ENCODE data around the gene LDHAL6B. TPM values are rescaled to one million over a fixed set of nuclear protein-coding genes. Genes with fewer than 3 reads are reported as not detected.

Gene LDHAL6B
- total and polyA plus RNA-seq, 2 donors (not counting 1 experiment from before 2014, with no cell fraction given) = not detected

DNA sequence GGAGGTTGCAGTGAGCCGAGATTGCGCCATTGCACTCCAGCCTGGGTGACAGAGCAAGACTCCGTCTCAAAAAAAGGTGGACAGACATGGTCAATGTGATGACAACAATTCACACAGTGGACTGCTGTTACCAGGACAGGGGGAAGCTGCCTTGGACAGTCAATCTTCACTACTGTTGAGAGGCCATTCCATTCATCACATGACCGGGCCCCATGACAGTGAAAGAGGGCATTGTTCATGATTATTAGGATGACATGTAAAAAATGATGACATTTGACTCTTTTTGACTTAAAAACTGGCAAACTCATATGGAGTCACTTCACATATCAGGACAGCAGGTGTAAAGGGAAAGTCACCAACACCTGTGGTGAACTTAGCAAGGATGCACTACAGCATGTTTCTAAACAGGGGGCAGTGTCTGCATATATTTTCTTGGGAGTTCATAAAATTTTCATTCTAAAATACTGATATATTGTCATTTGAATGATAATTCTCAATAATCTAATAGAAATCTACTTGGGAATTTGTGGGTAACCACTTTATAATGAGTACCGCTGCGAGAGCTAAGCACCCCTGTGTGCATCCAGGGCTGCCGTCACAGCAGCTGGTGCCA, 34.2 kb upstream of the LDHAL6B start:
- H3K4me3 ChIP-seq (replicated peaks in 1 of 4; ENCODE audit: control extremely low read depth in 1 of 4, insufficient read depth in 1 of 4, low read depth in 3 of 4, low read length in 4 of 4) = no peak overlapping the region
- H3K4me1 ChIP-seq (ENCODE audit: control insufficient read depth, extremely low read depth, insufficient read depth, low read length) = peaks cover 30% of the 10 kb centered on the region
- DNase-seq (ENCODE audit: low read depth in 2 of 2) = no peak
- H3K36me3 ChIP-seq (ENCODE audit: control insufficient read depth, insufficient read depth, low read length) = peaks cover 4% of the 10 kb centered on the region
- no peaks in the 10 kb centered on the region for H3K27me3 ChIP-seq (ENCODE audit: control insufficient read depth, insufficient read depth, low read length)
- no peak overlapping the region for H3K9ac ChIP-seq (ENCODE audit: insufficient read depth, low read length)
- H3K27ac ChIP-seq (ENCODE audit: insufficient read depth, low read length) = no peak overlapping the region
- TF ChIP-seq, protein P1, sequence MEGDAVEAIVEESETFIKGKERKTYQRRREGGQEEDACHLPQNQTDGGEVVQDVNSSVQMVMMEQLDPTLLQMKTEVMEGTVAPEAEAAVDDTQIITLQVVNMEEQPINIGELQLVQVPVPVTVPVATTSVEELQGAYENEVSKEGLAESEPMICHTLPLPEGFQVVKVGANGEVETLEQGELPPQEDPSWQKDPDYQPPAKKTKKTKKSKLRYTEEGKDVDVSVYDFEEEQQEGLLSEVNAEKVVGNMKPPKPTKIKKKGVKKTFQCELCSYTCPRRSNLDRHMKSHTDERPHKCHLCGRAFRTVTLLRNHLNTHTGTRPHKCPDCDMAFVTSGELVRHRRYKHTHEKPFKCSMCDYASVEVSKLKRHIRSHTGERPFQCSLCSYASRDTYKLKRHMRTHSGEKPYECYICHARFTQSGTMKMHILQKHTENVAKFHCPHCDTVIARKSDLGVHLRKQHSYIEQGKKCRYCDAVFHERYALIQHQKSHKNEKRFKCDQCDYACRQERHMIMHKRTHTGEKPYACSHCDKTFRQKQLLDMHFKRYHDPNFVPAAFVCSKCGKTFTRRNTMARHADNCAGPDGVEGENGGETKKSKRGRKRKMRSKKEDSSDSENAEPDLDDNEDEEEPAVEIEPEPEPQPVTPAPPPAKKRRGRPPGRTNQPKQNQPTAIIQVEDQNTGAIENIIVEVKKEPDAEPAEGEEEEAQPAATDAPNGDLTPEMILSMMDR (conservative IDR thresholded peaks at IDR 0.05 in 1 of 2, IDR thresholded peaks at IDR 0.05 in 1 of 2; ENCODE audit: low read depth in 1 of 2, low read length in 2 of 2) = peak; percentile 1 to 29
- TF ChIP-seq EZH2 (IDR thresholded peaks at IDR 0.05; ENCODE audit: low read length, missing control alignments) = no peak
- H3K9me3 ChIP-seq (ENCODE audit: control insufficient read depth, insufficient read depth, low read depth, low read length) = no peaks in the 10 kb centered on the region
- no peak overlapping the region for H3K4me2 ChIP-seq (ENCODE audit: extremely low read depth, insufficient read depth, low read length)
- H4K20me1 ChIP-seq (ENCODE audit: control insufficient read depth, extremely low read depth, insufficient read depth, low read length) = no peaks in the 10 kb centered on the region
- H2AFZ ChIP-seq (ENCODE audit: low read length) = no peak overlapping the region
- no peaks in the 10 kb centered on the region for H3K79me2 ChIP-seq (ENCODE audit: control insufficient read depth, insufficient read depth, low read length)

- TF ChIP-seq EZH2 (IDR thresholded peaks at IDR 0.05; ENCODE audit: low read length, missing control alignments) = no peak
- TF ChIP-seq, protein P1 (conservative IDR thresholded peaks at IDR 0.05 in 1 of 2, IDR thresholded peaks at IDR 0.05 in 1 of 2; ENCODE audit: low read depth in 1 of 2, low read length in 2 of 2) = no peak
- no peaks in the 10 kb centered on the region for H4K20me1 ChIP-seq (ENCODE audit: control insufficient read depth, extremely low read depth, insufficient read depth, low read length)
- H3K9me3 ChIP-seq (ENCODE audit: control insufficient read depth, insufficient read depth, low read depth, low read length) = no peaks in the 10 kb centered on the region
- no peak overlapping the region for H3K4me2 ChIP-seq (ENCODE audit: extremely low read depth, insufficient read depth, low read length)
- no peaks in the 10 kb centered on the region for H3K27me3 ChIP-seq (ENCODE audit: control insufficient read depth, insufficient read depth, low read length)
- no peak for DNase-seq (ENCODE audit: low read depth in 2 of 2)
- no peak overlapping the region for H3K27ac ChIP-seq (ENCODE audit: insufficient read depth, low read length)
- H3K36me3 ChIP-seq (ENCODE audit: control insufficient read depth, insufficient read depth, low read length) = peaks cover 4% of the 10 kb centered on the region
- no peak overlapping the region for H3K4me3 ChIP-seq (replicated peaks in 1 of 4; ENCODE audit: control extremely low read depth in 1 of 4, insufficient read depth in 1 of 4, low read depth in 3 of 4, low read length in 4 of 4)
- no peaks in the 10 kb centered on the region for H3K79me2 ChIP-seq (ENCODE audit: control insufficient read depth, insufficient read depth, low read length)
- no peak overlapping the region for H2AFZ ChIP-seq (ENCODE audit: low read length)
- no peak overlapping the region for H3K9ac ChIP-seq (ENCODE audit: insufficient read depth, low read length)
- peaks cover 30% of the 10 kb centered on the region for H3K4me1 ChIP-seq (ENCODE audit: control insufficient read depth, extremely low read depth, insufficient read depth, low read length)
Observed at GRCh38 chr15:59173194-59173593, 33.4 kb upstream of the LDHAL6B start.

- peak in 1 of 2 donors; percentile 41 for DNase-seq (ENCODE audit: low read depth in 2 of 2)
- no peaks in the 10 kb centered on the region for H3K9me3 ChIP-seq (ENCODE audit: control insufficient read depth, insufficient read depth, low read depth, low read length)
- peaks cover 6% of the 10 kb centered on the region for H3K36me3 ChIP-seq (ENCODE audit: control insufficient read depth, insufficient read depth, low read length)
- TF ChIP-seq, protein P1 (conservative IDR thresholded peaks at IDR 0.05 in 1 of 2, IDR thresholded peaks at IDR 0.05 in 1 of 2; ENCODE audit: low read depth in 1 of 2, low read length in 2 of 2) = no peak
- no peak for TF ChIP-seq EZH2 (IDR thresholded peaks at IDR 0.05; ENCODE audit: low read length, missing control alignments)
- peak overlapping the region; percentile 62 for H3K4me2 ChIP-seq (ENCODE audit: extremely low read depth, insufficient read depth, low read length)
- no peaks in the 10 kb centered on the region for H4K20me1 ChIP-seq (ENCODE audit: control insufficient read depth, extremely low read depth, insufficient read depth, low read length)
- H3K9ac ChIP-seq (ENCODE audit: insufficient read depth, low read length) = peak overlapping the region; percentile 34
- peak overlapping the region; percentile 81 for H3K27ac ChIP-seq (ENCODE audit: insufficient read depth, low read length)
- H3K27me3 ChIP-seq (ENCODE audit: control insufficient read depth, insufficient read depth, low read length) = no peaks in the 10 kb centered on the region
- no peaks in the 10 kb centered on the region for H3K79me2 ChIP-seq (ENCODE audit: control insufficient read depth, insufficient read depth, low read length)
- H3K4me1 ChIP-seq (ENCODE audit: control insufficient read depth, extremely low read depth, insufficient read depth, low read length) = peaks cover 21% of the 10 kb centered on the region
- H2AFZ ChIP-seq (ENCODE audit: low read length) = no peak overlapping the region
- H3K4me3 ChIP-seq (replicated peaks in 1 of 4; ENCODE audit: control extremely low read depth in 1 of 4, insufficient read depth in 1 of 4, low read depth in 3 of 4, low read length in 4 of 4) = no peak overlapping the region
Observed at GRCh38 chr15:59174151-59174834, 32.4 kb upstream of the LDHAL6B start.

Data from fibroblast of lung (primary cell).